Measurements from ENCODE around the gene PSMD13. TPM values are rescaled to one million over a fixed set of nuclear protein-coding genes. Genes with fewer than 3 reads are reported as not detected.
"Not testable (repeated sequence)": the region's sequence is repeated elsewhere in the genome, so short reads cannot be mapped to it uniquely, and the experiment has no call there.

The PSMD13 gene
- total RNA-seq, 1 experiment from 2014 or later, result 140 TPM

GRCh38 chr11:255816-256215 is 19.0 kb downstream of the PSMD13 start:
- DNase-seq (ENCODE audit: low read depth, low spot score), result no peak
- in situ Hi-C loops (cut with HindIII; ENCODE audit: low pct_unique_long_range_greater_than_20kb, low sequenced_read_pairs), result no loop called here

GRCh38 chr11:256952-257737 is 20.4 kb downstream of the PSMD13 start:
- in situ Hi-C loops (cut with HindIII; ENCODE audit: low pct_unique_long_range_greater_than_20kb, low sequenced_read_pairs), result no loop called here
- no peak for DNase-seq (ENCODE audit: low read depth, low spot score)

- no peak for DNase-seq (ENCODE audit: low read depth, low spot score)
- in situ Hi-C loops (cut with HindIII; ENCODE audit: low pct_unique_long_range_greater_than_20kb, low sequenced_read_pairs), result no loop called here
These were observed 21.2 kb downstream of the PSMD13 start for GRCh38 chr11:257766-258493.

GRCh38 chr11:259413-259812 is 22.6 kb downstream of the PSMD13 start:
- DNase-seq (ENCODE audit: low read depth, low spot score), result no peak
- in situ Hi-C loops (cut with HindIII; ENCODE audit: low pct_unique_long_range_greater_than_20kb, low sequenced_read_pairs), result no loop called here

DNA sequence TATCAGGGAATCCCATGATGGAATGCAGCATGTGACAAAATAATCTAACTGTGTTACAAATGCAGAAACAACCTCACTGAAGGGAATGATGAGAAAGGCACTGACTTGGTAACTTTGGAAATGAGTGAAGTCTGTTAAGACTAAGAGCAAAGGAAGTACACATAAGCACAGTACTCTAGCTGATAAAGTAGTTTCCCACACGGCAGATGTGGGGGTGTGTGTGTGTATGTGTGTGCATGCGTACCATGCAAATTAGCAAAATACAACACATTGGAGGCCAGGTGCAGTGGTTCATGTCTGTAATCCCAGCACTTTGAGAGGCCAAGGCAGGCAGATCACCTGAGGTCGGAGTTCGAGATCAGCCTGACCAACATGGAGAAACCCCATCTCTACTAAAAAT is 24.8 kb downstream of the PSMD13 start:
- in situ Hi-C loops (cut with HindIII; ENCODE audit: low pct_unique_long_range_greater_than_20kb, low sequenced_read_pairs), result no loop called here
- no peak for DNase-seq (ENCODE audit: low read depth, low spot score)

DNA sequence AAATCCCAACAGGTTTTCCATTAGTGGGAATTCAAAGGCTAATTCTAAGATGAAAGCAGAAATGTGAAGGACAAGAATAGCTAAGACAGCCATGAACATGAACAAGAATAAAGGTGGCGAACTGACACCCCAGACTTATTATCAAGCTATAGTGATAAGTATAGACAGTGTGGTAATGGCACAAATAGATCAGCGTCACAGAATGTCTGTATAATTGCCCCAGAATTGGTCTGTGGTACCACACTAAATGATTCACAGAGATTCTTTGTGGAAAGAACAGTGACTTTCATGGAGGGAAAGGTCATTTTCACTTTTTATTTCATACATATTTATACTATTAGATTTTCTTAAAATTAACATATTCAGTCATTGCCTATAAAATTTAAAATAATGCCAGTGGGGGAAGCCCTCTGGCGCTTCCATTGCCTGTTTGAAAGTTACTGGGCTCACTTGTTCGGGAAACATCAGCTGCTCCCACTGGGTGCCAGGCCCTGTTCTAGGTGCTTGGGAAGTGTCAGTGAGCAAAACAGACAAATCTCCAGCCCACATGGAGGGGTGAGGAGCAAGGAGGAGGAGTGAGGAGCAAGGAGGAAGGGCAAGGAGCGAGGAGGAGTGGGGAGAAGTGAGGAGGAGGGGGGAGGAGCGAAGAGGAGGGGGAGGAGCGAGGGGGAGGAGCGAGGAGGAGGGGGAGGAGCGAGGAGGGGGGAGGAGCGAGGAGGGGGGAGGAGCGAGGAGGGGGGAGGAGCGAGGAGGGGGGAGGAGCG is 30.1 kb downstream of the PSMD13 start:
- DNase-seq (ENCODE audit: low read depth, low spot score), result peak; percentile 56
- in situ Hi-C loops (cut with HindIII; ENCODE audit: low pct_unique_long_range_greater_than_20kb, low sequenced_read_pairs), result no loop called here

- peak; percentile 51 for DNase-seq (ENCODE audit: low read depth, low spot score)
- in situ Hi-C loops (cut with HindIII; ENCODE audit: low pct_unique_long_range_greater_than_20kb, low sequenced_read_pairs), result no loop called here
These were observed 30.8 kb downstream of the PSMD13 start for GRCh38 chr11:267491-267994.

DNA sequence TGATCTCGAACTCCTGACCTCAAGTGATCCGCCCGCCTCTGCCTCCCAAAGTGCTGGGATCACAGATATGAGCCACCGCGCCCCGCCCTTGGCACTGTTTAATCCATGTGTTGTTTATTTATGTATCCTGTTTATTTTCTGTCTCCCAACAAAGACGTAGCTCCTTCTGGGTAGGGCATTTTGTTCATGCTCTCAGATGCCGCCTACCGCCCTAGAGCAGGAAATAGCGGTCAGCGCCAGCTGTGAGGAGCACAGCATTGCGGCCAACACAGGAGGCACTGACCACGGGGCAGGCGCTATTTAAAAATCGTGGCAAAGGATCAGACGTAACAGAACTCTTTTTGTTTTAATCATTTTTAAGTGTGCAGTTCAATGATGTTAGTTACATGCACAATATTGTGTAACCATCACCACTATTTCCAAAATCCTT is 32.0 kb downstream of the PSMD13 start:
- in situ Hi-C loops (cut with HindIII; ENCODE audit: low pct_unique_long_range_greater_than_20kb, low sequenced_read_pairs), result not testable (repeated sequence)
- DNase-seq (ENCODE audit: low read depth, low spot score), result peak; percentile 92

DNA sequence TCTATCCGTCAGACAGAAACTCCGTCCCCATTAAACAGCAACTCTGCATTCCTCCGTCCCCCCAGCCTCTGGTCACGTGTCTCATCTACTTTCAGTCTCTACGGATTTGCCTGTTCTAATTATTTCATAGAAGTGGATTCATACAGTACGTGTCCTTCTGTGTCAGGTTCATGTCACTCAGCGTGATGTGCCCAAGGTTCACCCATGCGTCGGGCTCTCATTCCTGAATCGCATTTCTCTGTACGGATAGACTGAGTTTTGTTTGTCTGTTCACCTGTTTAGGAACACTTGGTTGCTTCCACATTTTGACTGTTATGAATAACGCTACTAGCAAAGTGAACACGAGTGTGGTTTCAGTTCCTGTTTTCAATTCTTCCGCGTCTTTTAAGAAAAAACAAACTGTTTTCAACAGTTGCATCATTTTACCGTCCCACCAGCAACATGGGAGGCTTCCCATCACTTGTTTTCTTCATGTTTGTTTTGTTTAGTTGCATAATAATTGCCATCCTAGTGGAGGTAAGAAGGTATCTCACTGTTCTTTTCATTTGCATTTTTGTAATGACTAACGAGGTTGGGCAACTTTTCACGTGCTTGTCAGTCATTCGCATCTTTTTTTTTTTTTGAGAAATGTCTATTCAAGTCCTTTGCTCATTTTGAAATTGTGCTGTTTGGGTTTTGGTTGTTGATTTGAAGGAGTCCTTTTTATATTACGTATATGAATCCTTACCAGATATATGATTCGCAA is 32.5 kb downstream of the PSMD13 start:
- DNase-seq (ENCODE audit: low read depth, low spot score), result peak; percentile 80
- in situ Hi-C loops (cut with HindIII; ENCODE audit: low pct_unique_long_range_greater_than_20kb, low sequenced_read_pairs), result no loop called here

DNA sequence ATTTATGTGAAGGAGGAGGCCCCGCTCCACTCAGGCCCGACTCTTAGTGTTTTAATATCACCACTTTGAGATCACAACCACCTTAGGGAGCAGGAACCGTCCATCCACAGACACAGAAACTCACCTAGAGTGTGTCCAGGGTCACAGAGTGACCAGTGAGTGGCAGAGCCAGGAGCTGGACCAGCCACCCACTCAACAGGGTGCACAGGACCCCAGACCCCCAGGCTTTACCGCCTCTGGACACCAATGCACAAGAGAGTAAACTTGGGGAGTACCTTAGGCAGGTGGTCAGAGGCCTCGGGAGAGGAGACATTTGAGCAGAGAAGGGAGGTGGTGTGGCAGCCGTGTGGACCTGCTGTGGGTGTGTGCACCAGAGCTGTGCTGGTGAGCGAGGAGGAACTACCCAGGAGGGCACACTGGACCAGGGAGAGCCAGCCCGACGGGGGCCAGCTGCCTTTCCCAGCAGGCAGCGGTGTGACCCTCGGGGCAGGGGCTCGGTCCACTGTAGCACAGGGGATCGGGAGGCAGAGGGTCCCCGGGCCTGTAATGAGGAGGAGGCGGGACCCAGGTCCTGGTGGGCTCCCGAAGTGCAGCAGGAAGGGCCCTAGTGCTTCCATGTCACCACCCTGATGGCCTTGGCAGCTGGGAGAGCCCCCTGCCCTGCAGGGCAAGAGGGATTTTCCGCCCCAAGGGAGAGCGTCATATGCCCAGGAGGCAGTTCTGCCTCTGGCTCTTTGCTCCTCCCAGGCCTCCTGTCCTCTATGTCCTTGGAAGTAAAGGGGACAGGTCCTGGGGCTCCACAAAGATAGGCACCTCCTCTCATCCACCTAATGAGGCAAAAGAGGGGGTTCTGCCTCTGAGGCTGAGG is 33.9 kb downstream of the PSMD13 start:
- in situ Hi-C loops (cut with HindIII; ENCODE audit: low pct_unique_long_range_greater_than_20kb, low sequenced_read_pairs), result no loop called here

GRCh38 chr11:271319-271715 is 34.5 kb downstream of the PSMD13 start:
- no peak for DNase-seq (ENCODE audit: low read depth, low spot score)
- in situ Hi-C loops (cut with HindIII; ENCODE audit: low pct_unique_long_range_greater_than_20kb, low sequenced_read_pairs), result no loop called here

More for the DNA sequence above, 33.9 kb downstream of the PSMD13 start:
- DNase-seq (ENCODE audit: low read depth, low spot score), result no peak

DNA sequence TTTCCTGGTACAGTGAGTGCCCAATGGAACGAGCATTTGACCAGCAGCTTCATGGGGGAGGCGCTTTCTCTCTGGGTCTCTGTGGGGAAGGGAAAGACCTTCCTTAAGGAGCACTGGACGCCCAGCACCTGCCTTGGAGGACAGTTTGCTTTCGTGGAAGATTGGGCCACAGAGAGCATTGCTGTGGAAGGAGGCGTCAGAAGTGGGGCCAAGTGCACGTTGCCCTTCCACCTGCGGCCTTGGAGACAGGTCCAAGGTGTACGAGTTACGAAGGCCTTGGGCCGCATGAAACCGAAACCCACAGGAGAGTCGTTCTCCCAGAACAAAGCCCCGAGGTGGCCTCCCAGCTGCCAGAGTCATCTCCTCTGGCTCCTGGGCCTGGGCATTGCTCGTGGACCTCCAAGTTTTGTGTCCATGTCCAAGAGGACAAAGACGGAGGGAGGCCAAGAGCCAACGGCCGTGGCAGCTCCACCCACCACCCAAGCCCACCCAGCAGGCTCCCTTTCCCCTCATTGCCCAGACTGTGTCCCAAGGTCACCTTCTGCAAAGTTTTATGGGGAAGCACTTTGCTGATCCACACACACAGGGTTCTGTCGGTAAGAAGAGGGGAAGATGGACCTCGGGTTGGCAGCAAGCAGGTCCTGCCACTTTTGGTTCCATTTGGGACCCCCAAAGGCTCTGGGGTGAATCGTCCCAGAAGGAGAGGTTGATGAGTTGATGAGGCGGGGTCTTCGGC is 35.6 kb downstream of the PSMD13 start:
- DNase-seq (ENCODE audit: low read depth, low spot score), result no peak
- in situ Hi-C loops (cut with HindIII; ENCODE audit: low pct_unique_long_range_greater_than_20kb, low sequenced_read_pairs), result no loop called here

- in situ Hi-C loops (cut with HindIII; ENCODE audit: low pct_unique_long_range_greater_than_20kb, low sequenced_read_pairs), result no loop called here
- DNase-seq (ENCODE audit: low read depth, low spot score), result no peak
These were observed 36.1 kb downstream of the PSMD13 start for GRCh38 chr11:272931-273198.

- in situ Hi-C loops (cut with HindIII; ENCODE audit: low pct_unique_long_range_greater_than_20kb, low sequenced_read_pairs), result no loop called here
- DNase-seq (ENCODE audit: low read depth, low spot score), result no peak
These were observed 39.4 kb downstream of the PSMD13 start for GRCh38 chr11:276219-276618.

GRCh38 chr11:278001-278951 is 41.5 kb downstream of the PSMD13 start, which contains the start of gene NLRP6:
Gene NLRP6, plus strand, starts transcription at chr11:278407. Its CDS starts 163 bp downstream, at chr11:278570.
- no peak for DNase-seq (ENCODE audit: low read depth, low spot score)
- in situ Hi-C loops (cut with HindIII; ENCODE audit: low pct_unique_long_range_greater_than_20kb, low sequenced_read_pairs), result no loop called here
